Smooth muscle cell of the brain vasculature (primary cell): ENCODE results near the gene CPSF4L.
"Not testable (repeated sequence)": the region's sequence is repeated elsewhere in the genome, so short reads cannot be mapped to it uniquely, and the experiment has no call there.

ENCODE experiments used
- DNase-seq: peaks from one replicate; pipeline ENCODE4 v3.0.0-alpha.2; 2012; ENCODE audit warnings: low read depth, low spot score

CPSF4L gene

GRCh38 chr17:73261617-73261951 is at the start of gene CPSF4L:
Gene CPSF4L (minus strand): TSS chr17:73261880. CDS start chr17:73261818, 62 bp downstream.
- no peak for DNase-seq

- no peak for DNase-seq
Observed at GRCh38 chr17:73311428-73311780, 49.7 kb upstream of the CPSF4L start.

- no peak for DNase-seq
Observed at GRCh38 chr17:73309727-73310596, 48.3 kb upstream of the CPSF4L start.

GRCh38 chr17:73308959-73309358 is 47.3 kb upstream of the CPSF4L start:
- DNase-seq, result not testable (repeated sequence)

GRCh38 chr17:73308017-73308823 is 46.5 kb upstream of the CPSF4L start:
- no peak for DNase-seq

GRCh38 chr17:73307130-73307529 is 45.5 kb upstream of the CPSF4L start:
- no peak for DNase-seq

- DNase-seq, result no peak
Observed at GRCh38 chr17:73305845-73306836, 44.5 kb upstream of the CPSF4L start.

- DNase-seq, result peak; percentile 80
Observed at GRCh38 chr17:73304971-73305812, 43.5 kb upstream of the CPSF4L start.

GRCh38 chr17:73304438-73304837 is 42.8 kb upstream of the CPSF4L start:
- no peak for DNase-seq

GRCh38 chr17:73302189-73302588 is 40.5 kb upstream of the CPSF4L start:
- DNase-seq, result no peak

- DNase-seq, result no peak
Observed at GRCh38 chr17:73301369-73301768, 39.7 kb upstream of the CPSF4L start.

- no peak for DNase-seq
Observed at GRCh38 chr17:73300392-73300791, 38.7 kb upstream of the CPSF4L start.

- no peak for DNase-seq
Observed at GRCh38 chr17:73297934-73298861, 36.5 kb upstream of the CPSF4L start.

- DNase-seq, result no peak
Observed at GRCh38 chr17:73293480-73293911, 31.8 kb upstream of the CPSF4L start.

GRCh38 chr17:73293031-73293430 is 31.4 kb upstream of the CPSF4L start:
- DNase-seq, result no peak

GRCh38 chr17:73292031-73292531 is 30.4 kb upstream of the CPSF4L start:
- no peak for DNase-seq

- DNase-seq, result no peak
Observed at GRCh38 chr17:73291260-73291801, 29.7 kb upstream of the CPSF4L start.

GRCh38 chr17:73290399-73291259 is 28.9 kb upstream of the CPSF4L start:
- DNase-seq, result no peak
